Activated CD8-positive, alpha-beta memory T cell treated with anti-CD3 and anti-CD28 coated beads for 48 hours (primary cell): Measurements from ENCODE around the gene STXBP4.

ENCODE experiments used
- DNase-seq, 3 experiments: peaks; one replicate each; pipeline ENCODE4 v3.0.0-alpha.2; 2020; ENCODE audit warnings: low read depth in 2 of 3, low spot score in 2 of 3

The STXBP4 gene

GRCh38 chr17:54968262-54968987 lies at the start of gene STXBP4, which contains the start of gene COX11:
Gene STXBP4 (plus strand): TSS chr17:54968765. CDS start chr17:54986220, 17,455 bp downstream.
Gene COX11 (minus strand): TSS chr17:54968654. CDS start chr17:54968646, 8 bp downstream.
- peak; percentile 82 to 84 (median 83) for DNase-seq

GRCh38 chr17:54919425-54919824 lies 49.1 kb upstream of the STXBP4 start:
- no peak for DNase-seq

GRCh38 chr17:54920819-54921218 lies 47.7 kb upstream of the STXBP4 start:
- no peak for DNase-seq

GRCh38 chr17:54924405-54924804 lies 44.2 kb upstream of the STXBP4 start:
- no peak for DNase-seq

- DNase-seq = no peak
Observed at GRCh38 chr17:54927525-54927924, 41.0 kb upstream of the STXBP4 start.

GRCh38 chr17:54932711-54933110 lies 35.9 kb upstream of the STXBP4 start:
- DNase-seq = no peak

- DNase-seq = no peak
Observed at GRCh38 chr17:54933921-54934320, 34.6 kb upstream of the STXBP4 start.

GRCh38 chr17:54935471-54935870 lies 33.1 kb upstream of the STXBP4 start:
- DNase-seq = no peak

GRCh38 chr17:54937018-54937417 lies 31.5 kb upstream of the STXBP4 start:
- DNase-seq = no peak

- no peak for DNase-seq
Observed at GRCh38 chr17:54937426-54937825, 31.1 kb upstream of the STXBP4 start.

- DNase-seq = no peak
Observed at GRCh38 chr17:54941285-54941684, 27.3 kb upstream of the STXBP4 start.

- DNase-seq = no peak
Observed at GRCh38 chr17:54944796-54945195, 23.8 kb upstream of the STXBP4 start.

GRCh38 chr17:54945231-54945630 lies 23.3 kb upstream of the STXBP4 start:
- DNase-seq = no peak

- no peak for DNase-seq
Observed at GRCh38 chr17:54945671-54946070, 22.9 kb upstream of the STXBP4 start.

GRCh38 chr17:54947396-54947795 lies 21.2 kb upstream of the STXBP4 start:
- no peak for DNase-seq

GRCh38 chr17:54948380-54948779 lies 20.2 kb upstream of the STXBP4 start:
- no peak for DNase-seq

- DNase-seq = no peak
Observed at GRCh38 chr17:54950116-54950515, 18.4 kb upstream of the STXBP4 start.

GRCh38 chr17:54951286-54951685 lies 17.3 kb upstream of the STXBP4 start:
- no peak for DNase-seq

GRCh38 chr17:54956791-54957190 lies 11.8 kb upstream of the STXBP4 start:
- no peak for DNase-seq

- peak in 1 of 3 experiments; percentile 46 for DNase-seq
Observed at GRCh38 chr17:54967621-54968261, 824 bp upstream of the STXBP4 start.

GRCh38 chr17:54968988-54969332 lies 395 bp downstream of the STXBP4 start:
- DNase-seq = no peak

- DNase-seq = no peak
Observed at GRCh38 chr17:54969658-54970572, 1.4 kb downstream of the STXBP4 start.
